ENCODE data around the gene TNFSF11.
A peak's percentile ranks its signal among the peaks of the same experiment; 100 is the strongest.

The TNFSF11 gene

DNA sequence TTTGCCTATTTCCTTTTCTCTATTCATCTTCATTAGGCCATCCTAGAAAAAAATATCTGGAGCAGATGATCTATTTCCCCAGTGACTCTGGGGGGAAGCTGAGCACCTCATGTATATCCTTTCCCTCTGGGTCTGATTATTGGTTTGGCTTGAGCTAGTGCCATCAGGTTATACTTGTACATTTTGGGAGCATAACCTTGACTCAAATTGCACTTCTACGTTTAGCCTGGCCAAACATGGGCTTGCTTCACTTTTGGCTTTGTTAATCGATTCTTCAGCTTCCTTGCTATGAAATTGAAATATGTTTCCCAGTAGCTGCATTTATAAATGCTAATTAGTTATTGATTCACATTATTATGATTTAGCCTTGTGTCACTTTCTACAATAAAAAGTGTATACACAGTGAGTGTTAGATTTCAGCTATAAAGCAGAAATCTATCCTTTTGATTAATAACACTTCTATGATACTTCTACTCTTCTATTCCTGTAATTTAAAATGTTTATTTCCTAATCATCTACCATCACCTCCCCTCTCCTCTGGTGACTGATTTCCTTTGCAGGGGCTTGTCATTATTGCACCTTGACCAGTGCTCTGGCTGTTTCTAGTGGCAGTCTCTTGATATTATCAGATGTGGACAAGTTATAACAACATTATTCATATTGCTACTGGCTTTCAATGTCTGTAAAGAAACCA is 37.3 kb downstream of the TNFSF11 start:
- TF ChIP-seq CTCF (IDR thresholded peaks at IDR 0.05; ENCODE audit: low read depth, low read length, missing control alignments) = no peak
- H3K4me3 ChIP-seq (replicated peaks; ENCODE audit: low read depth, low read length) = no peak overlapping the region
- DNase-seq (ENCODE audit: extremely low read depth, low read depth) = no peak

DNA sequence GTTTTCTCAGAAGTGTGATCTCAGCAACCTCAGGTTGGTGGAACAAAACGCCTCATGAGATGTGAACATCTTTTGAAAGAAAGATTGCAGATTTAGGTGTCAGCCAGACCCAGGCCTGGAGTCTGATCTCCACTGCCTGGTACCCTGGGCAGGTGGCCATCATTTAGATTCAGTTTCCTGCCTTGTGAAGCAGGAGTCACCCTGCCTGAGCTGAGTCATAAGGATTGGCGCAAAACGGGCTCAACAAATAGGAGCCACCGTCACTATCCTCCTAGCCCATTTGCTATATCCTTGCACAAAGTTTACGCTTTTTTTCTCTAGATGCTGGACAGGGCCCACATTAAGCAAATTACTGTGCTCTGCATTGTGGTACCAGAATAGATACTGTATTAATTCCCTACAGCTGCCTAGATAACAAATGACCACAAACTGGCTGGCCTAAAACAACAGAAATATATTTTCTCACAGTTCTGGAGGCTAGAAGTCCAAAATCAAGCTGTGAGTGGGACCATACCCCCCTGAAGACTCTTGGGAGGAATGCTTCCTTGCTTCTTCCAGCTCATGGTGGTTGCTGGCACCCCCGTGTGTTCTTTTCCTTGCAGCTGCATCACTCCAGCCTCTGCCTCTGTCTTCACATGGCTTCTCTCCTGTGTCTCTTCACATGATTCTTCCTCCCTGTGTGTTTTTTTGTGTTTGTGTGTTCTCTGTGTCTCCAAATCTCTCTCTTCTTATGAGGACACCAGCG is 38.2 kb downstream of the TNFSF11 start:
- TF ChIP-seq CTCF (IDR thresholded peaks at IDR 0.05; ENCODE audit: low read depth, low read length, missing control alignments) = no peak
- DNase-seq (ENCODE audit: extremely low read depth, low read depth) = no peak
- H3K4me3 ChIP-seq (replicated peaks; ENCODE audit: low read depth, low read length) = no peak overlapping the region

DNA sequence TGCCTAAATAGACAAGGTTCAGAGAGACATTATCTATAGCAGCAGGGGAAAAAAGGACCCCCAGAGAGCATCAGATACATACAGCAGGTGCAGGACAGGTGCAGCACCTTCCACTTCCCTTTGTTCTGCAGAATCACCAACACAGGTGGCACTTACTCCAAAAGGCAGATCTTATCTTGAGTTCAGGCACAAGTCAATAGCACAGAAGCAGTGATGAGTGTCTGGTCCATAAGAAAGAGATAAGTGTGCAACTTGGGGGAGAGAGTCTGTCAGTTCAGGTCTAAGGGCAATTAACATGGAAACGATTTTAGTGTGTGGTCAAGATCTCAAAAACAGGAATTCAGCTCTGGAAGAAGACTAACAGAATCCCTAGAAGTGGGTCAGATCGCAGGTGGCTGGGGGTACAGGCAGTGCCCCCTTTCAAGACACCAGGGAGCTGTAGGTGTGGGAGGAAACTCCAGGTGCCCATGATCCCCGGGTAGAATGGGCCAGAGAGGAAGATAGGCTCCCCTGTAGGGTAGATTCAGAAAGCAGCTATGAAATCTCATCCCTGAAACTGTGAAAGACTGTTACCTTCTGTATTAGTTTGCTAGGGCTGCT is 40.6 kb downstream of the TNFSF11 start:
- no peak for TF ChIP-seq CTCF (IDR thresholded peaks at IDR 0.05; ENCODE audit: low read depth, low read length, missing control alignments)
- DNase-seq (ENCODE audit: extremely low read depth, low read depth) = no peak
- no peak overlapping the region for H3K4me3 ChIP-seq (replicated peaks; ENCODE audit: low read depth, low read length)

DNA sequence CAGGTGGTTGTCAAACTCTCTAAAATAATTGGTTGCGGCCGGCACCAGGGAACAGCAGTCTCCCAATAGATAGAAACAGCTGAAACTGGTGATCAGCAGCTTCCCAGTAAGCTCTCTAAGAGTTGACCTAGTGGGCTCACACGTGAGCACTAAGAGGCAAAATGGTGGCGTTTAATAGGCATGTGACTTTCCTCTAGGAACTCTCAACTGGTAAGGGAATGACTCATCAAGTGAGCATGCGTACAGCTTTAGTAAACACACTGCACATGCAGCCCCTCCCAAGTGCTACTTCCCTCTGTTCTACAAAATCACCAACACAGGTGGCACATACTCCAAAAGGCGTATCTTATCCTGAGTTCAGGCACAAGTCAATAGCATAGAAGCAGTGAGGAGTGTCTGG is 41.7 kb downstream of the TNFSF11 start:
- no peak overlapping the region for H3K4me3 ChIP-seq (replicated peaks; ENCODE audit: low read depth, low read length)
- DNase-seq (ENCODE audit: extremely low read depth, low read depth) = peak; percentile 48
- no peak for TF ChIP-seq CTCF (IDR thresholded peaks at IDR 0.05; ENCODE audit: low read depth, low read length, missing control alignments)

DNA sequence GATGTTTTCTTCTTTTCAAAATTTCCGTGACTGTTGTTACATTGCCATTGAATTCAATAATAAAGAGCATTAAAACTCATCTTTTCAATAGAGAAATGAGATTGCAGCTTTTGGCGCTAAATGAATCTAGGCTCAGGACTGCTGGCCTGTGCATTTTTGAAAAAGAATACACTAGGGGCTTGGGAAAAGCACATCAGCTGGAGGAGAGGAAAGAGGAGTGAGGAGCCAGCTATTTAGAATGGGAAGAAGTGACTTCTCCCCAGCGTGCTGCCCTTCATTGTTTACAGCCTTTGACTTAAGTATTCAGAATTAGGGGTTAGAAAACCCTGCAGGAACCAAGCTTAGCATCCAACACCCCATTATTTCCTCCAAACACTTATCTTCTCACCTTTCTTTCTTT is 43.3 kb downstream of the TNFSF11 start:
- H3K4me3 ChIP-seq (replicated peaks; ENCODE audit: low read depth, low read length) = no peak overlapping the region
- no peak for DNase-seq (ENCODE audit: extremely low read depth, low read depth)
- TF ChIP-seq CTCF (IDR thresholded peaks at IDR 0.05; ENCODE audit: low read depth, low read length, missing control alignments) = no peak

DNA sequence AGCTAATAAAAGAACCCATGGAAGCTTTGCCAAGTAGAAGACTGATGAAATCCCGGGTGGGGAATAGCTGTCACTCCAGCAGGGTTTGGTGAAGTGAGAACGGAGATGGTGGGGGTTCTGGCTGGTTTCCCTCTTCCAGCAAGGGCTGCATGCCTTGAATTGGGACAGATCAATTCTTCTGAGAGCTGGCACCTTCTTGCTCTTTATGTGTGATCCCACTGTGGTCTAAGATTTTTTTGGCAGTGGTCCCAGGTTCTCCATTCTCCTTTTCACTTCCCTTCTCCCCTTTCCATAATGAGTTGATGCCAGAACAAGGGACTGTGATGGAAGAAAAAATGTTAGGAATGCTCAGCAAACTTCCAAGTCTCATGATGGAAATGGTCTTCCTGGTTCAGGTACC is 50.0 kb downstream of the TNFSF11 start:
- no peak for DNase-seq (ENCODE audit: extremely low read depth, low read depth)
- no peak overlapping the region for H3K4me3 ChIP-seq (replicated peaks; ENCODE audit: low read depth, low read length)
- TF ChIP-seq CTCF (IDR thresholded peaks at IDR 0.05; ENCODE audit: low read depth, low read length, missing control alignments) = no peak

All from HFF-Myc (cell line).